OCI-LY1 (cell line): ENCODE data around the gene DNM2.

Source experiments
- EZH2 ChIP-seq: fragments of 200-600 bp; sonication (generic), shearing (Covaris generic); IDR thresholded peaks from 2 replicates; pipeline ENCODE4 v1.8.0; 2017; ENCODE audit warnings: borderline replicate concordance, mixed run types, mild to moderate bottlenecking, antibody characterized with exemption, low read length, moderate library complexity, mixed read lengths
- TF ChIP-seq, protein P1 (sequence below): fragments of 200-600 bp; sonication (generic), shearing (Covaris generic); IDR thresholded peaks from 2 replicates; pipeline ENCODE4 v1.5.1; 2017; ENCODE audit warnings: mild to moderate bottlenecking, antibody characterized with exemption, low read length, moderate library complexity, mixed read lengths

- TF ChIP-seq, protein P1, sequence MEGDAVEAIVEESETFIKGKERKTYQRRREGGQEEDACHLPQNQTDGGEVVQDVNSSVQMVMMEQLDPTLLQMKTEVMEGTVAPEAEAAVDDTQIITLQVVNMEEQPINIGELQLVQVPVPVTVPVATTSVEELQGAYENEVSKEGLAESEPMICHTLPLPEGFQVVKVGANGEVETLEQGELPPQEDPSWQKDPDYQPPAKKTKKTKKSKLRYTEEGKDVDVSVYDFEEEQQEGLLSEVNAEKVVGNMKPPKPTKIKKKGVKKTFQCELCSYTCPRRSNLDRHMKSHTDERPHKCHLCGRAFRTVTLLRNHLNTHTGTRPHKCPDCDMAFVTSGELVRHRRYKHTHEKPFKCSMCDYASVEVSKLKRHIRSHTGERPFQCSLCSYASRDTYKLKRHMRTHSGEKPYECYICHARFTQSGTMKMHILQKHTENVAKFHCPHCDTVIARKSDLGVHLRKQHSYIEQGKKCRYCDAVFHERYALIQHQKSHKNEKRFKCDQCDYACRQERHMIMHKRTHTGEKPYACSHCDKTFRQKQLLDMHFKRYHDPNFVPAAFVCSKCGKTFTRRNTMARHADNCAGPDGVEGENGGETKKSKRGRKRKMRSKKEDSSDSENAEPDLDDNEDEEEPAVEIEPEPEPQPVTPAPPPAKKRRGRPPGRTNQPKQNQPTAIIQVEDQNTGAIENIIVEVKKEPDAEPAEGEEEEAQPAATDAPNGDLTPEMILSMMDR = no peak
- no peak for TF ChIP-seq EZH2
Observed at GRCh38 chr19:10681658-10682057, 36.2 kb upstream of the DNM2 start.
